K562 (cell line): Measurements from ENCODE around the gene CFAP251. TPM values are rescaled to one million over a fixed set of nuclear protein-coding genes. Genes with fewer than 3 reads are reported as not detected.
A peak's percentile ranks its signal among the peaks of the same experiment; 100 is the strongest.

Experiments
- ATAC-seq: fragments of 200-7000 bp; cut with Tn5 transposase; 3 replicates; pipeline ENCODE4 v1.9.1; 2020; ENCODE audit warnings: moderate library complexity
- BruUV-seq: library from RNA; stranded (reverse); fragments of 400-500 nt; replicated peaks from 2 replicates; lab custom pipeline; 2021; lab: Mats Ljungman, UMichigan
- CTCF ChIA-PET: fragments of 300-600 bp; formaldehyde crosslinking; extraction: SDS; loops from one replicate; lab custom pipeline; 2021; ENCODE audit warnings: low intra/inter-chr PET ratio; lab: Yijun Ruan, JAX
- POLR2A ChIA-PET: fragments of 300-600, 350-650 bp; sonication (Branson Sonifier 250); formaldehyde crosslinking; extraction: SDS; loops from one replicate; lab custom pipeline; 2021; ENCODE audit warnings: antibody characterized with exemption, inconsistent platforms; lab: Yijun Ruan, JAX
- DNase-seq, 4 experiments: peaks; one replicate each; pipeline versions ENCODE4 v3.0.0 to v3.0.0-alpha.2; 2011 to 2018; ENCODE audit warnings: low spot score in 3 of 4, mixed read lengths in 3 of 4; ENCODE audit errors: extremely low read depth in 1 of 4
- FAIRE-seq: peaks from 2 replicates; lab custom pipeline; 2011; peaks lifted over from hg19 to GRCh38; lab: Jason Lieb, UNC
- H2AFZ ChIP-seq: 2 replicates; pipeline ENCODE4 v1.6.0; 2011; ENCODE audit warnings: low read depth, low read length, control low read depth, inconsistent platforms
- H3K27ac ChIP-seq: fragments of 200-600 bp; 3 replicates; pipeline ENCODE4 v1.8.0; 2011; ENCODE audit warnings: low read depth, mild to moderate bottlenecking, control low read depth, inconsistent platforms, low read length, moderate library complexity, mixed read lengths; ENCODE audit errors: extremely low read depth
- H3K27me3 ChIP-seq, 2 experiments: fragments of 300-600 bp in 1 of 2; 2 replicates in 1 of 2; 3 replicates in 1 of 2; pipeline versions ENCODE4 v1.6.0 to v1.8.0; 2011; ENCODE audit warnings: inconsistent platforms in 2 of 2, low read length in 2 of 2, mild to moderate bottlenecking in 1 of 2, mixed read lengths in 1 of 2, moderate library complexity in 1 of 2; ENCODE audit not compliant: control insufficient read depth in 2 of 2, insufficient read depth in 2 of 2
- H3K36me3 ChIP-seq: fragments of 300-600 bp; 3 replicates; pipeline ENCODE4 v1.8.0; 2011; ENCODE audit warnings: mild to moderate bottlenecking, low read length, inconsistent platforms; ENCODE audit not compliant: control insufficient read depth, insufficient read depth
- H3K4me1 ChIP-seq, 2 experiments: fragments of 200-600 bp in 1 of 2; replicated peaks in 1 of 2; 2 replicates in 1 of 2; 3 replicates in 1 of 2; pipeline versions ENCODE4 v1.5.1 to v1.8.0; 2011; ENCODE audit warnings: inconsistent platforms in 2 of 2, low read length in 2 of 2, mild to moderate bottlenecking in 1 of 2, mixed read lengths in 1 of 2, moderate library complexity in 1 of 2; ENCODE audit not compliant: control insufficient read depth in 2 of 2, insufficient read depth in 2 of 2
- H3K4me2 ChIP-seq: 2 replicates; pipeline ENCODE4 v1.6.1; 2011; ENCODE audit warnings: low read length, control low read depth, inconsistent platforms, mixed read lengths; ENCODE audit not compliant: insufficient read depth
- H3K4me3 ChIP-seq: fragments of 200-600 bp; sonication (generic), shearing (Covaris generic); 2 replicates; pipeline ENCODE4 v1.5.1; 2016; ENCODE audit warnings: control low read depth, inconsistent platforms
- H3K79me2 ChIP-seq: fragments of 200-600 bp; 3 replicates; pipeline ENCODE4 v1.8.0; 2011; ENCODE audit warnings: low read length, inconsistent platforms; ENCODE audit not compliant: control insufficient read depth, insufficient read depth
- H3K9ac ChIP-seq, 2 experiments: 2 replicates each; pipeline versions ENCODE4 v1.6.0 to v1.6.1; 2011; ENCODE audit warnings: low read depth in 2 of 2, low read length in 2 of 2, control low read depth in 1 of 2, inconsistent platforms in 1 of 2, mild to moderate bottlenecking in 1 of 2, mixed read lengths in 1 of 2; ENCODE audit not compliant: insufficient read depth in 1 of 2
- H3K9me1 ChIP-seq: one replicate; pipeline ENCODE4 v1.6.0; 2011; ENCODE audit warnings: inconsistent platforms, mild to moderate bottlenecking, low read length, moderate library complexity; ENCODE audit not compliant: control insufficient read depth, insufficient read depth
- H3K9me3 ChIP-seq: replicated peaks from 2 replicates; pipeline ENCODE4 v1.5.1; 2011; ENCODE audit warnings: low read depth, low read length, inconsistent platforms; ENCODE audit not compliant: control insufficient read depth, insufficient read depth
- H4K20me1 ChIP-seq: replicated peaks from 2 replicates; pipeline ENCODE4 v1.6.1; 2011; ENCODE audit warnings: low read length, inconsistent platforms, mixed read lengths; ENCODE audit not compliant: control insufficient read depth, insufficient read depth
- CEBPG ChIP-seq, 3 experiments: fragments of 200-800 bp in 1 of 3; sonication (Bioruptor generic) in 1 of 3; sonication (generic) in 1 of 3; formaldehyde crosslinking in 1 of 3; IDR thresholded peaks in 2 of 3; conservative IDR thresholded peaks in 1 of 3; 2 replicates each; pipeline versions ENCODE4 v1.6.1 to v1.8.0; 2016 to 2022; ENCODE audit warnings: missing compliant biosample characterization in 2 of 3, missing genetic modification characterization in 2 of 3, mild to moderate bottlenecking in 1 of 3, missing genetic modification reagents in 1 of 3
- ETV6 ChIP-seq, 3 experiments: fragments of 150-350 bp in 1 of 3; sonication (generic) in 1 of 3; formaldehyde crosslinking in 1 of 3; IDR thresholded peaks; 2 replicates each; pipeline versions ENCODE4 v1.6.1 to v1.8.0; 2014 to 2022; ENCODE audit warnings: borderline replicate concordance in 2 of 3, low read depth in 2 of 3, antibody characterized with exemption in 1 of 3, low read length in 1 of 3, mild to moderate bottlenecking in 1 of 3, missing genetic modification reagents in 1 of 3
- WGBS: fragments of 100-300 bp; shearing (Covaris generic); methylation state at CpG from one replicate; pipeline ENCODE4 v1.1.6; 2016; ENCODE audit warnings: low coverage, mixed read lengths; ENCODE audit not compliant: insufficient coverage; ENCODE audit errors: missing lambda C conversion rate; 5-methylcytosine and 5-hydroxymethylcytosine counted together
- in situ Hi-C: fragments of 300-500 bp; cut with MboI; formaldehyde crosslinking; loops from 4 replicates; pipeline ENCODE4 v1.15.0; 2018; ENCODE audit warnings: inconsistent platforms, mixed read lengths
- intact Hi-C: fragments of 100-400 bp; cut with micrococcal nuclease; formaldehyde crosslinking; loops from 2 replicates; pipeline ENCODE4 v1.14.2; 2022
- polyA plus RNA-seq, 8 experiments: library from polyadenylated mRNA; depleted of rRNA in 4 of 8; stranded (reverse) in 5 of 8; unstranded in 3 of 8; fragments of >200 nt; fragmentation: Nextera tagmentation in 2 of 8; fragmentation: Illumina TruSeq in 1 of 8; extraction: Ambion mirVana in 2 of 8; extraction: Trizol in 1 of 8; gene quantifications; 2 replicates each; pipeline versions ENCODE4 v1.2.1 to v1.2.3, GENCODE V29; 2011 to 2014; ENCODE audit warnings: inconsistent platforms in 1 of 8, missing spikeins in 1 of 8
- total RNA-seq, 7 experiments: library from RNA; depleted of rRNA in 6 of 7; stranded (reverse); fragments of >200 nt in 6 of 7; fragmentation: Illumina TruSeq in 2 of 7; extraction: Trizol in 2 of 7; gene quantifications; 2 replicates each; pipeline versions ENCODE4 v1.2.1 to v1.2.3, GENCODE V29; 2011 to 2021; ENCODE audit warnings: low replicate concordance in 1 of 7

CFAP251 gene
- total and polyA plus RNA-seq, 9 of the 15 experiments (the other 6 are each of a cell fraction or from before 2014, with no cell fraction given) = 16.6 to 31.0 (median 19.1) TPM

DNA sequence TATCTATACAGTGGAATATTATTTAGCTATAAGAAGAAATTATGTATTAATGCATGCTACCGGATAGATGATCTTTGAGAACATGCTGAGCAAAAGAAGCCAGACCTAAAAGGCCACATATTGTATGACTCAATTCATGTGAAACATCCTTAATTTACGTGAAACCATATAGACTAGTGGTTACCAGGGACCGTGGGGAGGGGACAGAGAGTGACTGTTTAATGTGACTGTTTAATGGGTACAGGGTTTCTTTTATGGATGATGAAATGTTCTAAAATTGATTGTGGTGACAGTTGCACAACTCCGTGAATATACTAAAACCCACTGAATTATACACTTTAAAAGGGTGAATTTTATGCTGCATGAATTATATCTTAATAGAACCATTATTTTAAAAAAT lies 94.7 kb downstream of the CFAP251 start:
- Histone ChIP-seq H3K9me1 (no peaks in the 10 kb centered on the region), H3K9ac (no peak overlapping the region), H3K79me2 (no peaks in the 10 kb centered on the region), H3K36me3 (no peaks in the 10 kb centered on the region), H3K27ac (no peak overlapping the region), H3K4me1 (peaks cover 5 to 6% of the 10 kb centered on the region in 2 experiments), H2AFZ (no peak overlapping the region), H3K27me3 (peaks cover 0 to 8% of the 10 kb centered on the region in 2 experiments; a peak in 1 of 5 replicates), H3K4me2 (no peak overlapping the region), H3K4me3 (no peak overlapping the region), H3K9me3 (peaks cover 3% of the 10 kb centered on the region; the same call in 1 of the 2 replicates)
- no TSS peak for BruUV-seq
- ChIA-PET CTCF (no interaction called here), POLR2A (interaction anchor here (1.0 kb wide), 1 partner anchor 79 kb away, joined by 4 read pairs; no protein-coding TSS in a partner anchor)
- FAIRE-seq = no peak
- intact Hi-C loops (no loop called here), in situ Hi-C loops (no loop called here)
- TF ChIP-seq ETV6 (IDR thresholded peaks at IDR 0.05; ENCODE audit: borderline replicate concordance in 1 of 2, low read depth in 2 of 2, low read length in 1 of 2) (no peak), ETV6 (CRISPR knock-in tag; IDR thresholded peaks at IDR 0.05; ENCODE audit: borderline replicate concordance) (no peak), CEBPG (CRISPR knock-in tag; IDR thresholded peaks at IDR 0.05) (no peak), CEBPG (tag; conservative IDR thresholded peaks at IDR 0.05 in 1 of 2, IDR thresholded peaks at IDR 0.05 in 1 of 2) (peak in 1 of 2 experiments; percentile 71; a peak in 2 of 4 replicates)
- TF ChIP-seq, all 486 proteins: peak for 1
- H4K20me1 ChIP-seq = no peaks in the 10 kb centered on the region
- ATAC-seq = 0 out of 3 replicates have a peak, but pooled peaks have one; percentile 22
- 44% methylated on average over 4 of the region's 4 CpGs for WGBS
- no peak for DNase-seq
